SK-N-SH (cell line): ENCODE data around the gene NDUFB6. TPM values are rescaled to one million over a fixed set of nuclear protein-coding genes. Genes with fewer than 3 reads are reported as not detected.

Experiments
- CTCF ChIA-PET: fragments of 300-600, 350-600 bp; formaldehyde crosslinking; extraction: SDS; loops from one replicate; lab custom pipeline; 2021; lab: Yijun Ruan, JAX
- POLR2A ChIA-PET: fragments of 350-600 bp; sonication (Branson Sonifier 250); formaldehyde crosslinking; extraction: SDS; loops from one replicate; lab custom pipeline; 2020; ENCODE audit warnings: antibody characterized with exemption, inconsistent platforms; lab: Yijun Ruan, JAX
- DNase-seq: peaks from one replicate; pipeline ENCODE4 v3.0.0; 2012
- H2AFZ ChIP-seq: fragments of 200-600 bp; sonication (generic); 2 replicates; pipeline ENCODE4 v1.8.1; 2016; ENCODE audit warnings: antibody characterized with exemption, mild to moderate bottlenecking, low read depth
- H3F3A ChIP-seq: fragments of 200-600 bp; sonication (generic); replicated peaks from 2 replicates; pipeline ENCODE3; 2016; ENCODE audit warnings: antibody characterized with exemption, mild to moderate bottlenecking; ENCODE audit not compliant: insufficient read depth
- H3K27ac ChIP-seq, 2 experiments: fragments of 200-500 bp in 1 of 2; fragments of 200-600 bp in 1 of 2; sonication (Bioruptor generic) in 1 of 2; sonication (generic), shearing (Covaris generic) in 1 of 2; 2 replicates each; pipeline versions ENCODE4 v1.5.1 to v1.6.1; 2014 to 2016; ENCODE audit warnings: low read depth in 2 of 2, inconsistent platforms in 1 of 2, low read length in 1 of 2, mild to moderate bottlenecking in 1 of 2, mixed read lengths in 1 of 2
- H3K27me3 ChIP-seq: fragments of 200-600 bp; sonication (generic), shearing (Covaris generic); 2 replicates; pipeline ENCODE4 v1.6.1; 2016; ENCODE audit warnings: mixed run types; ENCODE audit not compliant: insufficient read depth
- H3K36me3 ChIP-seq, 2 experiments: fragments of 200-500 bp in 1 of 2; fragments of 200-600 bp in 1 of 2; sonication (Bioruptor generic) in 1 of 2; sonication (generic) in 1 of 2; replicated peaks in 1 of 2; 2 replicates each; pipeline versions ENCODE3 to v1.5.1; 2014 to 2016; ENCODE audit warnings: low read length in 1 of 2, mild to moderate bottlenecking in 1 of 2; ENCODE audit not compliant: insufficient read depth in 2 of 2, control insufficient read depth in 1 of 2
- H3K4me1 ChIP-seq, 2 experiments: fragments of 200-500 bp in 1 of 2; fragments of 200-600 bp in 1 of 2; sonication (Bioruptor generic) in 1 of 2; sonication (generic), shearing (Covaris generic) in 1 of 2; 2 replicates each; pipeline versions ENCODE4 v1.5.1 to v1.6.1; 2014 to 2016; ENCODE audit warnings: low read depth in 1 of 2, low read length in 1 of 2, mixed run types in 1 of 2; ENCODE audit not compliant: insufficient read depth in 2 of 2, control insufficient read depth in 1 of 2
- H3K4me2 ChIP-seq: fragments of 200-600 bp; sonication (generic), shearing (Covaris generic); 2 replicates; pipeline ENCODE4 v1.6.1; 2017; ENCODE audit warnings: mixed run types
- H3K4me3 ChIP-seq, 2 experiments: fragments of 200-500 bp in 1 of 2; fragments of 200-600 bp in 1 of 2; sonication (Bioruptor generic) in 1 of 2; sonication (generic), shearing (Covaris generic) in 1 of 2; 2 replicates each; pipeline versions ENCODE4 v1.5.1 to v1.8.1; 2014 to 2016; ENCODE audit warnings: low read depth in 2 of 2, inconsistent platforms in 1 of 2, low read length in 1 of 2, mild to moderate bottlenecking in 1 of 2, mixed read lengths in 1 of 2, moderate library complexity in 1 of 2
- H3K79me2 ChIP-seq: fragments of 200-600 bp; sonication (generic); 2 replicates; pipeline ENCODE4 v1.8.1; 2017; ENCODE audit warnings: mild to moderate bottlenecking; ENCODE audit not compliant: insufficient read depth
- H3K9ac ChIP-seq: fragments of 200-600 bp; sonication (generic); 2 replicates; pipeline ENCODE4 v1.6.1; 2017; ENCODE audit warnings: mixed run types
- H3K9me2 ChIP-seq: fragments of 200-600 bp; sonication (generic); 2 replicates; pipeline ENCODE4 v1.6.1; 2017; ENCODE audit warnings: mixed run types
- H3K9me3 ChIP-seq: fragments of 200-600 bp; sonication (generic); 2 replicates; pipeline ENCODE4 v1.6.1; 2017; ENCODE audit warnings: mixed run types, mild to moderate bottlenecking, moderate library complexity
- H4K20me1 ChIP-seq: fragments of 200-600 bp; sonication (generic); 2 replicates; pipeline ENCODE4 v1.6.1; 2017; ENCODE audit warnings: mild to moderate bottlenecking, mixed run types; ENCODE audit not compliant: insufficient read depth
- ELF1 ChIP-seq: IDR thresholded peaks from 2 replicates; pipeline ENCODE4 v1.4.0; 2012
- EP300 ChIP-seq, 2 experiments: IDR thresholded peaks; 2 replicates each; pipeline versions ENCODE4 v1.4.0 to v1.6.1; 2012; ENCODE audit warnings: borderline replicate concordance in 1 of 2, low read depth in 1 of 2, low read length in 1 of 2
- FOXJ3 ChIP-seq: sonication (generic); formaldehyde crosslinking; IDR thresholded peaks from 2 replicates; pipeline ENCODE4 v1.5.1; 2020; ENCODE audit warnings: mild to moderate bottlenecking, missing genetic modification reagents
- FOXM1 ChIP-seq: IDR thresholded peaks from 2 replicates; pipeline ENCODE4 v1.4.0; 2012; ENCODE audit warnings: low read depth, mild to moderate bottlenecking
- GABPA ChIP-seq: IDR thresholded peaks from 2 replicates; pipeline ENCODE4 v1.4.0; 2012; ENCODE audit warnings: low read depth, mild to moderate bottlenecking
- GATA2 ChIP-seq: sonication (generic); formaldehyde crosslinking; IDR thresholded peaks from 2 replicates; pipeline ENCODE4 v1.5.0; 2020; ENCODE audit warnings: mild to moderate bottlenecking, missing genetic modification reagents
- MXI1 ChIP-seq: IDR thresholded peaks from 2 replicates; pipeline ENCODE4 v1.6.1; 2012; ENCODE audit warnings: mild to moderate bottlenecking, low read depth, low read length, improper control_type of control experiment
- RFX5 ChIP-seq: IDR thresholded peaks from 2 replicates; pipeline ENCODE4 v1.6.1; 2012; ENCODE audit warnings: mild to moderate bottlenecking, improper control_type of control experiment, low read length
- SIN3A ChIP-seq: IDR thresholded peaks from 2 replicates; pipeline ENCODE4 v1.6.1; 2012; ENCODE audit warnings: low read depth, mild to moderate bottlenecking, low read length, moderate library complexity, borderline replicate concordance
- SMC3 ChIP-seq: IDR thresholded peaks from 2 replicates; pipeline ENCODE4 v1.6.1; 2012; ENCODE audit warnings: low read depth, low read length, improper control_type of control experiment
- TEAD4 ChIP-seq: IDR thresholded peaks from 2 replicates; pipeline ENCODE4 v1.4.0; 2012; ENCODE audit warnings: mild to moderate bottlenecking, borderline replicate concordance; ENCODE audit not compliant: insufficient read depth
- WGBS: methylation state at CpG from one replicate; pipeline ENCODE4 v1.1.6; 2017; ENCODE audit warnings: low lambda C conversion rate; 5-methylcytosine and 5-hydroxymethylcytosine counted together
- polyA plus RNA-seq, 3 experiments: library from polyadenylated mRNA; depleted of rRNA; stranded (reverse); fragments of >200 nt; gene quantifications; 2 replicates each; pipeline ENCODE4 v1.2.3, GENCODE V29; 2012
- TF ChIP-seq, protein P1 (sequence below): IDR thresholded peaks from 2 replicates; pipeline ENCODE4 v1.4.0; 2012; ENCODE audit warnings: low read depth
- TF ChIP-seq, protein P2 (sequence below): fragments of 150-350 bp; IDR thresholded peaks from 2 replicates; pipeline ENCODE4 v1.6.1; 2016; ENCODE audit warnings: mild to moderate bottlenecking, low read depth, low read length
- TF ChIP-seq, protein P3 (sequence below): IDR thresholded peaks from 2 replicates; pipeline ENCODE4; 2012

Gene NDUFB6
- polyA plus RNA-seq, 1 of the 3 experiments (the other 2 are of a cell fraction) = 96.2 TPM

DNA sequence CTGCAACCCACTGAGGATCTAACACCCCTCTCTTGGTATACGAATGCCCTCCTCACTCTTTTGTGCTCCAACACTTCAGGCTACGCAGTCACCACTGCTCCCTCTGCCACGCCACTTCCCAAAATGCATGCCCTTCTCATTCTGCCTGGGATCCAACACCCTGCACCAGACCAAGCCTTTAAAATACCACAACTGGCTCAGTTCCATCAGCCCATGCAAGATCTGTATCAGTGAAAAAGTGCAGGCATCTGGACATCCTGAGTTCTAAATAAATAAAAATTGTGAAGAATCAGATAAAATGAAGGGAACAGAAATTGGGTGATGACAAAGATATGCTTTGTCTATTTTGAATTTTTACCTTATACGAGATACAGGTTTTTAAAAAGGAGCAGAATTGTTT is 2.7 kb downstream of the NDUFB6 start:
- CTCF ChIA-PET = no interaction called here
- H3K4me3 ChIP-seq = no peak overlapping the region
- peaks cover 17 to 18% of the 10 kb centered on the region in 2 experiments; a peak in 3 of 4 replicates for H3K4me1 ChIP-seq
- TF ChIP-seq, protein P1, sequence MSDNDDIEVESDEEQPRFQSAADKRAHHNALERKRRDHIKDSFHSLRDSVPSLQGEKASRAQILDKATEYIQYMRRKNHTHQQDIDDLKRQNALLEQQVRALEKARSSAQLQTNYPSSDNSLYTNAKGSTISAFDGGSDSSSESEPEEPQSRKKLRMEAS = no peak
- peak; percentile 59; the same call in 1 of the 2 replicates for TF ChIP-seq GATA2 (CRISPR knock-in tag)
- no peak for TF ChIP-seq FOXM1
- no peak for TF ChIP-seq SIN3A
- no peak for TF ChIP-seq ELF1
- TF ChIP-seq EP300 (IDR thresholded peaks at IDR 0.05; ENCODE audit: borderline replicate concordance in 1 of 2, low read depth in 1 of 2, low read length in 1 of 2) = peak in 1 of 2 experiments; percentile 51; a peak in 1 of 4 replicates
- TF ChIP-seq, protein P2, sequence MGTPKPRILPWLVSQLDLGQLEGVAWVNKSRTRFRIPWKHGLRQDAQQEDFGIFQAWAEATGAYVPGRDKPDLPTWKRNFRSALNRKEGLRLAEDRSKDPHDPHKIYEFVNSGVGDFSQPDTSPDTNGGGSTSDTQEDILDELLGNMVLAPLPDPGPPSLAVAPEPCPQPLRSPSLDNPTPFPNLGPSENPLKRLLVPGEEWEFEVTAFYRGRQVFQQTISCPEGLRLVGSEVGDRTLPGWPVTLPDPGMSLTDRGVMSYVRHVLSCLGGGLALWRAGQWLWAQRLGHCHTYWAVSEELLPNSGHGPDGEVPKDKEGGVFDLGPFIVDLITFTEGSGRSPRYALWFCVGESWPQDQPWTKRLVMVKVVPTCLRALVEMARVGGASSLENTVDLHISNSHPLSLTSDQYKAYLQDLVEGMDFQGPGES = no peak
- no peak for TF ChIP-seq MXI1
- TF ChIP-seq RFX5 = no peak
- no peak overlapping the region for H2AFZ ChIP-seq
- peaks cover 10% of the 10 kb centered on the region; the same call in 1 of the 2 replicates for H4K20me1 ChIP-seq
- H3K4me2 ChIP-seq = no peak overlapping the region
- no peaks in the 10 kb centered on the region for H3K27me3 ChIP-seq
- no peaks in the 10 kb centered on the region for H3K9me2 ChIP-seq
- no peak for DNase-seq
- H3K9me3 ChIP-seq = no peaks in the 10 kb centered on the region
- POLR2A ChIA-PET = no interaction called here
- peaks cover 4% of the 10 kb centered on the region for H3F3A ChIP-seq
- WGBS = 92% methylated on average over 4 of the region's 4 CpGs
- H3K36me3 ChIP-seq = peaks cover 25 to 30% of the 10 kb centered on the region in 2 experiments
- no peak overlapping the region; a peak in 1 of 4 replicates for H3K27ac ChIP-seq
- H3K79me2 ChIP-seq = peaks cover 62% of the 10 kb centered on the region
- H3K9ac ChIP-seq = no peak overlapping the region; the same call in 1 of the 2 replicates

DNA sequence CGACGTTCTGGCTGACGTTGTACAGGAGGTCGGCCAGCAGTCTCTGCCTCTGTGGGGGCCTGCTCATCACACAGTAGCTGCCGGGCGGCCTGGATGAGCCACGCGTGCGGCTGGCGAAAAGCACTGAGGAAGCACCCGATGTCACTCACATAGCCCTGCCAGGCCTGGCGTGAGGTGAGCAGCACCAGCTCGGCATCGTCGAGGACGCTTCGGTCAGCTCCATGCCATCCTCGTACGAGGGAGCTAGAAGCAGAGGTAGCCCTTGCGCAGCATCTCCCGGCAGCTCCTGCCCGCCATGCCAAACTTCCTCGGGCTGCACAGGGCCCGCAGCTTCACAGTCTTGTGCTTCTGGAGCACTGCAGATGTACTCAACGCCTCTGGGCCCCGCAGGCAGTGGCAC is 6.2 kb downstream of the NDUFB6 start:
- Histone ChIP-seq H3K36me3 (peaks cover 37 to 41% of the 10 kb centered on the region in 2 experiments), H3K27ac (no peak overlapping the region), H4K20me1 (peaks cover 9% of the 10 kb centered on the region; the same call in 1 of the 2 replicates), H3K4me3 (no peak overlapping the region), H3K9me2 (no peaks in the 10 kb centered on the region), H2AFZ (no peak overlapping the region), H3K79me2 (peaks cover 71% of the 10 kb centered on the region), H3K9me3 (no peaks in the 10 kb centered on the region), H3K27me3 (no peaks in the 10 kb centered on the region), H3K4me1 (peaks cover 11 to 13% of the 10 kb centered on the region in 2 experiments; a peak in 3 of 4 replicates), H3F3A (no peaks in the 10 kb centered on the region), H3K9ac (no peak overlapping the region), H3K4me2 (no peak overlapping the region)
- 94% methylated on average over 20 of the region's 26 CpGs for WGBS
- TF ChIP-seq FOXM1 = no peak
- POLR2A ChIA-PET = no interaction called here
- no peak for DNase-seq
- CTCF ChIA-PET = interaction anchor here (1.0 to 8.8 kb wide), 5 partner anchors 13 to 188 kb away, joined by 3 to 71 read pairs (median 5); no protein-coding TSS in a partner anchor

DNA sequence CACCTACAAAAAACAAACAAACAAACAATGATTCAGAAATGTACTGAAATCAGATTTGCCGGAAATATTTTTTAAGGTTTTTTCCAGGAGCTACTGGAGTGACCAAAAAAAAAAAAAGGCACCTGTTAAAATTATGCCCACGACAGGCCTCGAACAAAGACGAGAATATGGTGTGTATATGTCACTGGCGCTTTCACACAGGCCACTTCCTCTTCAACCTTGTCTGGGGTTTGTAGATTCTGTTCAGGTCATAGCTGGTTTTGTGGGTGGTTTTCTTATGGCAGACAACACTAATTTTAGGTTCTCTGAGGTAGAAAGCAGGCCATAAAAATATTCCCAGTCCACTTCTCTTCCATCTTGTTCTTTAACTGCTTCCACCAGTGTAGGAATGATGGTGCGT is 7.0 kb downstream of the NDUFB6 start:
- POLR2A ChIA-PET = no interaction called here
- Histone ChIP-seq H3K9me3 (no peaks in the 10 kb centered on the region), H3K9ac (no peak overlapping the region), H3K79me2 (peaks cover 69% of the 10 kb centered on the region), H3K4me2 (no peak overlapping the region), H3K36me3 (peaks cover 37 to 41% of the 10 kb centered on the region in 2 experiments), H3K4me1 (peaks cover 3 to 7% of the 10 kb centered on the region in 2 experiments; a peak in 3 of 4 replicates), H3K9me2 (no peaks in the 10 kb centered on the region), H2AFZ (no peak overlapping the region), H3K27me3 (no peaks in the 10 kb centered on the region), H3K27ac (no peak overlapping the region), H4K20me1 (peaks cover 3% of the 10 kb centered on the region; the same call in 1 of the 2 replicates), H3K4me3 (no peak overlapping the region), H3F3A (no peaks in the 10 kb centered on the region)
- 97% methylated on average over 6 of the region's 6 CpGs for WGBS
- no peak for DNase-seq
- TF ChIP-seq, protein P1 = no peak
- TF ChIP-seq, protein P3, sequence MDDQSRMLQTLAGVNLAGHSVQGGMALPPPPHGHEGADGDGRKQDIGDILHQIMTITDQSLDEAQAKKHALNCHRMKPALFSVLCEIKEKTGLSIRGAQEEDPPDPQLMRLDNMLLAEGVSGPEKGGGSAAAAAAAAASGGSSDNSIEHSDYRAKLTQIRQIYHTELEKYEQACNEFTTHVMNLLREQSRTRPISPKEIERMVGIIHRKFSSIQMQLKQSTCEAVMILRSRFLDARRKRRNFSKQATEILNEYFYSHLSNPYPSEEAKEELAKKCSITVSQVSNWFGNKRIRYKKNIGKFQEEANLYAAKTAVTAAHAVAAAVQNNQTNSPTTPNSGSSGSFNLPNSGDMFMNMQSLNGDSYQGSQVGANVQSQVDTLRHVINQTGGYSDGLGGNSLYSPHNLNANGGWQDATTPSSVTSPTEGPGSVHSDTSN = no peak
- TF ChIP-seq SMC3 (no peak), MXI1 (no peak), TEAD4 (no peak), SIN3A (no peak), GABPA (no peak), FOXJ3 (CRISPR knock-in tag) (no peak)
- CTCF ChIA-PET = interaction anchor here (1.2 to 8.8 kb wide), 4 partner anchors 13 to 187 kb away, joined by 3 to 71 read pairs (median 6); no protein-coding TSS in a partner anchor
